Activated CD8-positive, alpha-beta T cell treated with anti-CD3 and anti-CD28 coated beads, Interleukin-2, amount 10 ng/mL, durations not matched to agents 7 days and 5 days (primary cell): ENCODE measurements around the gene ERLIN1. TPM values are rescaled to one million over a fixed set of nuclear protein-coding genes. Genes with fewer than 3 reads are reported as not detected.

ENCODE experiments used
- ATAC-seq: fragments of 150-1000 bp; cut with Tn5 transposase; one replicate; pipeline ENCODE4 v1.10.0; 2021; ENCODE audit warnings: moderate library complexity
- CTCF ChIA-PET: fragments of 350-600 bp; sonication (Branson Sonifier 250); formaldehyde crosslinking; loops from one replicate; lab custom pipeline; 2021; ENCODE audit warnings: antibody characterized with exemption; lab: Charles Lee
- POLR2A ChIA-PET: fragments of 350-600 bp; sonication (Branson Sonifier 250); formaldehyde crosslinking; loops from one replicate; lab custom pipeline; 2021; ENCODE audit warnings: antibody characterized with exemption; lab: Charles Lee
- DNase-seq: peaks from one replicate; pipeline ENCODE4 v3.0.0-alpha.2; 2020
- H3K27ac Mint-ChIP-seq: one replicate; pipeline ENCODE4 v1.8.0; 2021; ENCODE audit warnings: mild to moderate bottlenecking, mixed read lengths
- H3K27me3 Mint-ChIP-seq: one replicate; pipeline ENCODE4 v1.8.0; 2021; ENCODE audit warnings: low read depth, mixed read lengths
- H3K36me3 Mint-ChIP-seq: one replicate; pipeline ENCODE4 v1.8.0; 2021; ENCODE audit warnings: low read depth, mixed read lengths
- H3K4me1 Mint-ChIP-seq: one replicate; pipeline ENCODE4 v1.8.0; 2021; ENCODE audit warnings: low read depth, mixed read lengths
- H3K4me3 Mint-ChIP-seq: one replicate; pipeline ENCODE4 v1.8.0; 2021; ENCODE audit warnings: mild to moderate bottlenecking, mixed read lengths
- H3K9me3 Mint-ChIP-seq: one replicate; pipeline ENCODE4 v1.8.0; 2022; ENCODE audit warnings: mixed read lengths; ENCODE audit not compliant: insufficient read depth
- total RNA-seq, 2 experiments: library from RNA; stranded (reverse); gene quantifications; one replicate each; pipeline ENCODE4 v1.2.3, GENCODE V29; 2021

Gene ERLIN1
- total RNA-seq, 2 experiments from 2014 or later: 14.9 to 17.0 TPM

- Mint-ChIP-seq H3K27ac (no peak overlapping the region), H3K4me1 (no peaks in the 10 kb centered on the region), H3K36me3 (no peaks in the 10 kb centered on the region), H3K9me3 (no peaks in the 10 kb centered on the region), H3K27me3 (peaks cover 28% of the 10 kb centered on the region), H3K4me3 (no peak overlapping the region)
- ChIA-PET POLR2A (interaction anchor here (0.7 kb wide), 1 partner anchor 36 kb away, joined by 4 read pairs; no protein-coding TSS in a partner anchor), CTCF (no interaction called here)
- ATAC-seq (no peak), DNase-seq (no peak)
Measured at GRCh38 chr10:100104300-100104699, 81.5 kb downstream of the ERLIN1 start.

GRCh38 chr10:100103581-100103980, 82.2 kb downstream of the ERLIN1 start:
- POLR2A ChIA-PET: no interaction called here
- ATAC-seq (no peak), DNase-seq (no peak)
- H3K36me3 Mint-ChIP-seq: no peaks in the 10 kb centered on the region
- H3K9me3 Mint-ChIP-seq: no peaks in the 10 kb centered on the region
- no peak overlapping the region for H3K4me3 Mint-ChIP-seq
- CTCF ChIA-PET: no interaction called here
- no peak overlapping the region for H3K27ac Mint-ChIP-seq
- H3K27me3 Mint-ChIP-seq: peaks cover 27% of the 10 kb centered on the region
- no peaks in the 10 kb centered on the region for H3K4me1 Mint-ChIP-seq

GRCh38 chr10:100101192-100102076, 84.4 kb downstream of the ERLIN1 start:
- CTCF ChIA-PET: no interaction called here
- POLR2A ChIA-PET: no interaction called here

GRCh38 chr10:100100651-100101184, 85.1 kb downstream of the ERLIN1 start:
- ChIA-PET POLR2A (no interaction called here), CTCF (no interaction called here)
- no peak overlapping the region for H3K27ac Mint-ChIP-seq
- ATAC-seq (no peak), DNase-seq (no peak)
- no peak overlapping the region for H3K4me3 Mint-ChIP-seq
- H3K36me3 Mint-ChIP-seq: no peaks in the 10 kb centered on the region
- H3K27me3 Mint-ChIP-seq: peaks cover 37% of the 10 kb centered on the region
- no peaks in the 10 kb centered on the region for H3K9me3 Mint-ChIP-seq
- H3K4me1 Mint-ChIP-seq: no peaks in the 10 kb centered on the region

More at GRCh38 chr10:100101192-100102076, 84.4 kb downstream of the ERLIN1 start:
- Mint-ChIP-seq H3K4me3 (no peak overlapping the region), H3K9me3 (no peaks in the 10 kb centered on the region), H3K4me1 (no peaks in the 10 kb centered on the region), H3K27me3 (peaks cover 37% of the 10 kb centered on the region), H3K27ac (no peak overlapping the region), H3K36me3 (no peaks in the 10 kb centered on the region)
- DNase-seq (no peak), ATAC-seq (no peak)

Other genes with a start within 250 kb of the ERLIN1 start
- gene DNMBP, start 176.1 kb downstream of the ERLIN1 start, total RNA-seq: 1 to 10 TPM; 4.1 to 4.4 TPM
- gene CPN1, start 104.2 kb downstream of the ERLIN1 start, total RNA-seq: not detected
- gene CHUK, start 43.6 kb upstream of the ERLIN1 start, total RNA-seq: 10 to 100 TPM; 25.2 to 28.1 TPM
- gene CWF19L1, start 81.6 kb upstream of the ERLIN1 start, total RNA-seq: 10 to 100 TPM; 42.9 to 46.9 TPM
- gene BLOC1S2, start 100.7 kb upstream of the ERLIN1 start, total RNA-seq: 10 to 100 TPM; 49.9 to 54.6 TPM
- under 1 TPM; 0.10 to 0.68 TPM for gene PKD2L1, start 144.2 kb upstream of the ERLIN1 start, total RNA-seq
- 100 to 1,000 TPM; 239 to 240 TPM for gene SCD, start 161.2 kb upstream of the ERLIN1 start, total RNA-seq